GM12865 (cell line): ENCODE data around the gene SLC34A1.
"Not testable (repeated sequence)": the region's sequence is repeated elsewhere in the genome, so short reads cannot be mapped to it uniquely, and the experiment has no call there.

Experiments used
- DNase-seq: peaks from one replicate; pipeline ENCODE4 v3.0.0; 2010; ENCODE audit warnings: low read depth
- H3K4me3 ChIP-seq: 2 replicates; pipeline ENCODE4 v1.5.1; 2011; ENCODE audit warnings: mild to moderate bottlenecking, low read depth, low read length, control low read depth
- CTCF ChIP-seq: IDR thresholded peaks from 2 replicates; pipeline ENCODE4 v1.5.1; 2011; ENCODE audit warnings: low read length, control low read depth, low read depth, inconsistent platforms; ENCODE audit not compliant: insufficient read depth; ENCODE audit errors: missing control alignments

SLC34A1 gene

GRCh38 chr5:177370488-177371119 lies 13.6 kb upstream of the SLC34A1 start:
- no peak for DNase-seq
- no peak for TF ChIP-seq CTCF
- no peak overlapping the region for H3K4me3 ChIP-seq

- no peak for TF ChIP-seq CTCF
- no peak for DNase-seq
- H3K4me3 ChIP-seq = no peak overlapping the region
These were observed 12.9 kb upstream of the SLC34A1 start for GRCh38 chr5:177371120-177372033.

GRCh38 chr5:177372034-177372896 lies 12.0 kb upstream of the SLC34A1 start:
- no peak overlapping the region for H3K4me3 ChIP-seq
- TF ChIP-seq CTCF = no peak
- no peak for DNase-seq

- TF ChIP-seq CTCF = no peak
- no peak for DNase-seq
- H3K4me3 ChIP-seq = no peak overlapping the region
These were observed 11.3 kb upstream of the SLC34A1 start for GRCh38 chr5:177372910-177373309.

GRCh38 chr5:177373806-177374205 lies 10.4 kb upstream of the SLC34A1 start:
- DNase-seq = no peak
- H3K4me3 ChIP-seq = no peak overlapping the region
- TF ChIP-seq CTCF = no peak

- TF ChIP-seq CTCF = no peak
- DNase-seq = no peak
- H3K4me3 ChIP-seq = no peak overlapping the region
These were observed 10.0 kb upstream of the SLC34A1 start for GRCh38 chr5:177374211-177374610.

- DNase-seq = peak; percentile 35
- H3K4me3 ChIP-seq = not testable (repeated sequence)
These were observed 8.7 kb upstream of the SLC34A1 start for GRCh38 chr5:177375516-177375915.
